Dedifferentiated amniotic fluid mesenchymal stem cell (primary cell): Measurements from ENCODE around the gene VARS2.

Experiments used
- DNase-seq: peaks from one replicate; pipeline ENCODE4 v3.0.0-alpha.2; 2016; ENCODE audit errors: extremely low spot score

Gene VARS2

GRCh38 chr6:30884521-30885480 is 29.2 kb upstream of the VARS2 start:
- DNase-seq: no peak

- no peak for DNase-seq
These were observed 28.5 kb upstream of the VARS2 start for GRCh38 chr6:30885481-30885998.

DNA sequence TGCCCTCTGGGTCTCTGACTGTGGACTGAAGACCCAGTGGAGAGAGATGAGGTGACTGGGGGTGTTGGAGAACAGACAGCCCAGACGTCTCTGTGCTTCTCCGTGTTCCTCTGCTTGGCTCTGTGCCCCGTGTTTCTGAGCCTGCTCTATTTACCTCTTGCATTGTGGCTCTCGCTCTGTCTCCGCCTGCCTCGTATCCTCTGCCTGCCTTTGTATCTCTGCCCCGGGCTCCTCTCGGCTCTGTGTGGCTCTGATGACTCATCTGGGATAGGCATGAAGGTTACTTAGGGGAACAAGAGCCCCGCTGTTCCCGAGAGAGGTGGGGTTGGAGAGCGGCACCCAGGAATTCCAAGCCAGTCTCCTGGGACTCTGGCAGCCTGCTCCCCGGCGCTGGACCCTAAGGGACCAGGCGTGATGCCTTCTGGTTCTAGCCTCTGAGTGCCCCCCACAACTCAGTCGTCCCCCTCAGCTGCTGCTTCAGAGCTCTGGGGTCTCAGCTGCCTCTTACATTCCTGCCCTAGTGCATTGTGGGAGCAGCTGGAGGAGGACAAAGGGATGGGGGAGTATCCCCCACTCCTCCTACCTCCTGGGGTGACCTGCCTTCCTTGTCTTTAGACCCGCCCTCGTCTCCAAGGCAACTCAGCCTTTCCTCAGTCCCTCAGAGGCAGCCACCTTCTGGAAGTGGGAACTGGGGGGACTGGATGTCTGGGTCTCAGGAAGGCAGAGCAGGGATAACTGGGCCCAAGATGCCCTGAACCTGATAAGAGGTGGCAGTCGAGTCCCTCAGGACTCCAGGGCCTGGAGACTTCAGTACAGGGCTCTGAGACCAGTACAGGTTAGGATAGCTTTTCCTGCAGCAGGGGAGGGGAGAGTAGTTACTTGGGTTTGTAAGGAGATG is 27.8 kb upstream of the VARS2 start:
- DNase-seq: peak; percentile 55

GRCh38 chr6:30886897-30887255 is 27.2 kb upstream of the VARS2 start:
- no peak for DNase-seq

- DNase-seq: peak; percentile 63
These were observed 25.9 kb upstream of the VARS2 start for GRCh38 chr6:30887901-30888815.

DNA sequence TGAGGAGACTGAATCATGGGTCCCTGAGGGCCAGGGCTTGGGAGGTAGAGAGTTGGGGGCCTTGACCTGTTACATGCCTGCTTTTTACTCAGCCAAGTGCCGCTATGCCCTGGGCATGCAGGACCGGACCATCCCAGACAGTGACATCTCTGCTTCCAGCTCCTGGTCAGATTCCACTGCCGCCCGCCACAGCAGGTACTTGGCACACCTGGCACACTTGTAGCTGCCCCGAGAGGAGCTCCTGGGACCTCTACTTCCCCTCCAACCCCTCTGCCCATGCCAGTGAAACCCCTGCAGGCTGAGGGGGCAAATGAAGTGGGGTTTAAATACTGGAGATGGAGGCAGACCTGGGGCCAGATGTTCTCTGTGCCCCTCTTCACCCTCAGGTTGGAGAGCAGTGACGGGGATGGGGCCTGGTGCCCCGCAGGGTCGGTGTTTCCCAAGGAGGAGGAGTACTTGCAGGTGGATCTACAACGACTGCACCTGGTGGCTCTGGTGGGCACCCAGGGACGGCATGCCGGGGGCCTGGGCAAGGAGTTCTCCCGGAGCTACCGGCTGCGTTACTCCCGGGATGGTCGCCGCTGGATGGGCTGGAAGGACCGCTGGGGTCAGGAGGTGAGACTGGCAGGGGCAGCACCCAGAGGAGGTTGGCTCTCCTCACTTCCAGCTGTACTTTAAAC is 25.1 kb upstream of the VARS2 start:
- DNase-seq: no peak

DNA sequence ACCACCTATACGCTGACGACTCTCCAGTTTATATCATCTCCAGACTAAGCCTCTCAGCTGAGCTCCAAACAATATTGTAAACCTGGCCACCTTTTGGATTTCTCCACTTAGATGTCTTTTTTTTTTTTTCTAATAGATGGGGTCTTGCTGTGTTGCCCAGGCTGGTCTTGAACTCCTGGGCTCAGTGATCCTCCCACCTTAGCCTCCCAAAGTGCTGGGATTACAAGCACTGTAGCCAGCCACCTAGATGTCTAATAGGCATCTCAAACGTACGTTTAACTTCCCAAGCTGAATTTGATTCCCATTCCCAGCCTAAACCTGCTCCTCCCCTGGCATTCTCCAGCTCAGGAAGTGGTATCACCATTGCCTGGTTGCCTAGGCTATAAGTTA is 24.5 kb upstream of the VARS2 start:
- no peak for DNase-seq

GRCh38 chr6:30889921-30890645 is 24.0 kb upstream of the VARS2 start:
- DNase-seq: no peak

DNA sequence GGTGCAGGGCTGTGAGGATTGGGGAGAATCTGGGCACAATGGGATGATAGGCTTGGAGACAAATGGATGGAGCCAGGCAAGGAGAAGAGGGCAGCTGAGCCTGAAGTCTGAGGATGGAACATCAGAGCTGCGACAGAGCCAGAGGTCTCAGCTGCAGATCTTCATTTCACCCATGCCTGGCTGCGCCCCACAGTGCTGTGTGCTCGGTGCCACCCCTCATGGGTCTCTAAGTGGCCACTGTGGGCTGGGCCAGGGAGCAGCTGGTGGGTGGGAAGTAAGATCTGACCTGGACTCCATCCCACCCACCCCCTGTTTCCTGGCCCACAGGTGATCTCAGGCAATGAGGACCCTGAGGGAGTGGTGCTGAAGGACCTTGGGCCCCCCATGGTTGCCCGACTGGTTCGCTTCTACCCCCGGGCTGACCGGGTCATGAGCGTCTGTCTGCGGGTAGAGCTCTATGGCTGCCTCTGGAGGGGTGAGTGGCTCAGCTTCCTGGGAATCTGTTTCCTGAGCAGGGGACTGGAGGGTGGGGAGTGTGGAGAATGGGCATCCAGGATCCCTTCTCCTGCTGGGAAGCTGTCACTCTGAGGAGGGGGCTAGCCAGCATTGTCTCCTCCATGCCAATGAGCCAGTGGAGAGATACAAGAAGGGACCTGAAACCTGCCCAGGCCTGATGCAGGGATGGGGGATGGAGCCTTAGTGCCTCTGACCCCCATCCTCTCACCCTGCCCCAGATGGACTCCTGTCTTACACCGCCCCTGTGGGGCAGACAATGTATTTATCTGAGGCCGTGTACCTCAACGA is 23.2 kb upstream of the VARS2 start:
- no peak for DNase-seq

- DNase-seq: no peak
These were observed 22.7 kb upstream of the VARS2 start for GRCh38 chr6:30891450-30891723.

DNA sequence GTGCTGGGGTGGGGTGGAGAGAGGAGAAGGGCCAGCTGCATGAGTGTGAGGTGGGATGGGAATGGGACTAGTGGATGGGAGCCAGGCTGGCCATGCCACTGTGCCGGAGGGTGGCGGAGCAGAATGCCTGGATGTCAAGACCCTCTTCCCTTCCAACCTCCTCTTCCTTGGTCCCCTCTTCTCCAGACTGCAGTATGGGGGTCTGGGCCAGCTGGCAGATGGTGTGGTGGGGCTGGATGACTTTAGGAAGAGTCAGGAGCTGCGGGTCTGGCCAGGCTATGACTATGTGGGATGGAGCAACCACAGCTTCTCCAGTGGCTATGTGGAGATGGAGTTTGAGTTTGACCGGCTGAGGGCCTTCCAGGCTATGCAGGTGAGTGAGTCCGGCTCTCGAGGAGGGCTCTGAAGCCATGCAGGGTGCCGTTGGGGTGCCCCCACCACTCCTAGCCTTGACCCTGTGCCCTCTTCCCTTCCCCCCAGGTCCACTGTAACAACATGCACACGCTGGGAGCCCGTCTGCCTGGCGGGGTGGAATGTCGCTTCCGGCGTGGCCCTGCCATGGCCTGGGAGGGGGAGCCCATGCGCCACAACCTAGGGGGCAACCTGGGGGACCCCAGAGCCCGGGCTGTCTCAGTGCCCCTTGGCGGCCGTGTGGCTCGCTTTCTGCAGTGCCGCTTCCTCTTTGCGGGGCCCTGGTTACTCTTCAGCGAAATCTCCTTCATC is 22.1 kb upstream of the VARS2 start:
- no peak for DNase-seq

- DNase-seq: no peak
These were observed 20.9 kb upstream of the VARS2 start for GRCh38 chr6:30893001-30893591.

DNA sequence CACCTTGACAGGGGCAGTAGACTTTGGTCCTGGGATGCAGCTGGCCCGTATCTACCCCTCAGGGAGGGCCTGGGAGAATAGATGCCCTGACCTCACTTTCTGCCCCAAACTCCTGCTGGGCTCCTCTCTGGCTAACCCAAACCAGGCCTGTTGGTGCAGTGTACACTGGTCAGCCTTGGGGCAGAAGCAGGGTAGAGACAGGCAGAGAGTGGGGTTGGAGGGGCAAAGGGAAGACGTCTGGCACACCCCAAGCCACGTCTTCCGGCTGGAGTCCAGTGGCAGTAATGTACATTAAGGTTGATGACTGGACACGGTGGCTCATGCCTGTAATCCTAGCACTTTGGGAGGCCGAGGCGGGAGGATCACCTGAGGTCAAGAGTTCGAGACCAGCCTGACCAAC is 20.4 kb upstream of the VARS2 start:
- no peak for DNase-seq

DNA sequence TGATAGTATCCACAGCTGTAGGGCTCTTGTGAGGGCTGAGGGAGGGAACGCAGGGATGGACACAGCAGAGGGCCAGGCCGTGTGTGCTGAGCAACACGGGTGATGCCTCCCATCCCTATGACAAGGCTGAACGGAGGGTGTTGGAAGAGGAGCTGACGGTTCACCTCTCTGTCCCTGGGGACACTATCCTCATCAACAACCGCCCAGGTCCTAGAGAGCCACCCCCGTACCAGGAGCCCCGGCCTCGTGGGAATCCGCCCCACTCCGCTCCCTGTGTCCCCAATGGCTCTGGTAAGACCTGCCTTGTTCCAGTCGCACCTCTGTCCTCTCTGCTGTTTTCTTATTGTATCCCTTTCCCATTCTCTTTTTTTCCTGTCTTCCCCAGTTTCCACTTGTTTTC is 19.7 kb upstream of the VARS2 start:
- no peak for DNase-seq

- DNase-seq: no peak
These were observed 19.1 kb upstream of the VARS2 start for GRCh38 chr6:30894935-30895334.

DNA sequence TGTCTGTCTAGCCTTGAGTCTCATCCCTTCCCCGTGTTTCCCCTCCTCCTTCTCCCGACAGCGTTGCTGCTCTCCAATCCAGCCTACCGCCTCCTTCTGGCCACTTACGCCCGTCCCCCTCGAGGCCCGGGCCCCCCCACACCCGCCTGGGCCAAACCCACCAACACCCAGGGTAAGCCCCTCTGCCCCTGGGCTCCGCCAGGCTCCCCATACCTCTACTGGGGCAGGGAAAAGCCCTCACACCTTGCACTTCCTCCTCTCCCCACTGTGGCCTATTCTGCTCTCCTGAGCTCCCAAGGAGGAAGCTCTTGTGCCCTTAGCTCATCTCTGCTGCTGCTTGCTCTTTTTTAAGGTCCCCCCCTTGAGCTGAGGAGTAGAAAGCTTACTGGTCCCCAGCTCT is 18.7 kb upstream of the VARS2 start:
- no peak for DNase-seq

DNA sequence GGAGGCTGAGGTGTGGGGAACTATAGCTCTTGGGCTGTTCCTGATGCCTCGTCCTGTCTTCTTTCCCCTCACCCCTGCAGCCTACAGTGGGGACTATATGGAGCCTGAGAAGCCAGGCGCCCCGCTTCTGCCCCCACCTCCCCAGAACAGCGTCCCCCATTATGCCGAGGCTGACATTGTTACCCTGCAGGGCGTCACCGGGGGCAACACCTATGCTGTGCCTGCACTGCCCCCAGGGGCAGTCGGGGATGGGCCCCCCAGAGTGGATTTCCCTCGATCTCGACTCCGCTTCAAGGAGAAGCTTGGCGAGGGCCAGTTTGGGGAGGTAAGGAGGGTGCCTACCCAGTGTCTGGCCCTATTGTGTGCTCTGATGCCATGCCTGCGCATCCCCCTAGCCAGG is 17.5 kb upstream of the VARS2 start:
- no peak for DNase-seq

- no peak for DNase-seq
These were observed 16.2 kb upstream of the VARS2 start for GRCh38 chr6:30897882-30898281.
